Adrenal gland (tissue), 12 donors: ENCODE results near the gene SCP2. TPM values are rescaled to one million over a fixed set of nuclear protein-coding genes. Genes with fewer than 3 reads are reported as not detected.

Experiments
- DNase-seq, 7 donors: peaks; one replicate each; pipeline ENCODE4 v3.0.0-alpha.2; 2019 to 2020
- H3K27ac ChIP-seq, 5 donors: fragments of 200-600 bp; sonication (generic) in 4 of 5; 1 replicate in 3 of 5; 2 replicates in 2 of 5; pipeline versions ENCODE4 v1.5.1 to v1.8.0; 2016 to 2020; ENCODE audit warnings: mild to moderate bottlenecking in 1 of 5
- H3K27me3 ChIP-seq: fragments of 200-600 bp; 2 replicates; pipeline ENCODE4 v1.8.0; 2021
- H3K36me3 ChIP-seq, 2 donors: fragments of 200-600 bp; replicated peaks in 1 of 2; 1 replicate in 1 of 2; 2 replicates in 1 of 2; pipeline versions ENCODE4 v1.5.1 to v1.8.0; 2018 to 2022
- H3K4me1 ChIP-seq, 2 donors: fragments of 200-600 bp; replicated peaks in 1 of 2; 1 replicate in 1 of 2; 2 replicates in 1 of 2; pipeline versions ENCODE4 v1.5.1 to v1.8.0; 2018 to 2021
- H3K4me3 ChIP-seq, 4 donors: fragments of 200-600 bp; sonication (generic) in 3 of 4; one replicate each; pipeline ENCODE4 v1.5.1; 2016 to 2018
- H3K9me3 ChIP-seq, 3 donors: fragments of 200-600 bp; sonication (generic) in 1 of 3; replicated peaks in 1 of 3; 1 replicate in 2 of 3; 2 replicates in 1 of 3; pipeline versions ENCODE4 v1.5.1 to v1.8.0; 2016 to 2021
- POLR2A ChIP-seq, 2 donors: fragments of 450-650 bp; IDR thresholded peaks; one replicate each; pipeline ENCODE4 v1.6.1; 2017; ENCODE audit warnings: antibody characterized with exemption in 2 of 2, mild to moderate bottlenecking in 2 of 2, moderate library complexity in 1 of 2
- WGBS, 4 donors: extraction: QIAGEN DNeasy Blood & Tissue Kit in 2 of 4; methylation state at CpG; one replicate each; pipeline versions ENCODE4 v1.1.5 to v1.1.7; 2013 to 2017; 5-methylcytosine and 5-hydroxymethylcytosine counted together
- intact Hi-C, 2 donors: fragments of 100-400 bp; cut with DNase I; formaldehyde crosslinking; loops; one replicate each; pipeline versions ENCODE4 v1.14.1 to v1.15.0; 2022 to 2023
- polyA plus RNA-seq, 3 donors: library from polyadenylated mRNA; stranded (reverse); fragments of 200-250 nt in 2 of 3; fragments of 350-450 nt in 1 of 3; fragmentation: Illumina TruSeq in 1 of 3; extraction: RNeasy Lipid Tissue Mini Kit (QIAGEN cat#74804) in 1 of 3; gene quantifications; one replicate each; pipeline ENCODE4 v1.2.3, GENCODE V29; 2013 to 2014
- total RNA-seq, 9 donors: library from RNA; depleted of rRNA in 4 of 9; stranded (reverse); fragments of >200 nt in 4 of 9; fragments of 120-200 nt in 1 of 9; fragmentation: NEBNext Ultra II Directional in 1 of 9; extraction: Animal tissue kit (Norgen Biotek cat#: 25700) in 1 of 9; gene quantifications; one replicate each; pipeline versions ENCODE4 v1.1.0 to v1.2.4, GENCODE V29; 2013 to 2023
- TF ChIP-seq, protein P1 (sequence below), 6 experiments: fragments of 450-650 bp in 4 of 6; fragments of 200-600 bp in 2 of 6; sonication (generic) in 1 of 6; IDR thresholded peaks; 1 replicate in 5 of 6; 2 replicates in 1 of 6; pipeline versions ENCODE4 v1.5.1 to v1.8.0; 2016 to 2021; ENCODE audit warnings: antibody characterized with exemption in 6 of 6, mild to moderate bottlenecking in 2 of 6, moderate library complexity in 1 of 6
- donor health status: healthy with polysubstance abuse.
- donor health status: Bipolar disorder and iron deficiency.
- donor health status: DM: yes; HTN: yes; CAD: no.
- donor health status: DM: no; HTN: no; CAD: no.
- donor health status: DM: no; HTN: no; CAD: no.
- donor health status: DM: yes; HTN: yes; CAD: no.

Gene SCP2
- total and polyA plus RNA-seq, 12 donors, result 114 to 256 (median 144) TPM

DNA sequence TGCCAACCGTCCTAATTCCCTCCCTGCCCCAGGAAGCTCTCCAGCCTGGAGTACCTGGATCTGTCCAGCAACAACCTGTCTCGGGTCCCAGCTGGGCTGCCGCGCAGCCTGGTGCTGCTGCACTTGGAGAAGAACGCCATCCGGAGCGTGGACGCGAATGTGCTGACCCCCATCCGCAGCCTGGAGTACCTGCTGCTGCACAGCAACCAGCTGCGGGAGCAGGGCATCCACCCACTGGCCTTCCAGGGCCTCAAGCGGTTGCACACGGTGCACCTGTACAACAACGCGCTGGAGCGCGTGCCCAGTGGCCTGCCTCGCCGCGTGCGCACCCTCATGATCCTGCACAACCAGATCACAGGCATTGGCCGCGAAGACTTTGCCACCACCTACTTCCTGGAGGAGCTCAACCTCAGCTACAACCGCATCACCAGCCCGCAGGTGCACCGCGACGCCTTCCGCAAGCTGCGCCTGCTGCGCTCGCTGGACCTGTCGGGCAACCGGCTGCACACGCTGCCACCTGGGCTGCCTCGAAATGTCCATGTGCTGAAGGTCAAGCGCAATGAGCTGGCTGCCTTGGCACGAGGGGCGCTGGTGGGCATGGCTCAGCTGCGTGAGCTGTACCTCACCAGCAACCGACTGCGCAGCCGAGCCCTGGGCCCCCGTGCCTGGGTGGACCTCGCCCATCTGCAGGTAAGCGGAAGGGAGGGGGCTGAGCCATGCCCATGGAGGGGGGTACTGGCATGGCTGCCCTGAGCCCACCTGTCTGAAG, 151.4 kb downstream of the SCP2 start:
- WGBS, 4 donors, result 89 to 96% (median 95%) methylated on average over 22 to 46 of the region's 46 CpGs
- Histone ChIP-seq H3K27ac (no peak overlapping the region), H3K27me3 (no peaks in the 10 kb centered on the region), H3K9me3 (no peaks in the 10 kb centered on the region), H3K4me1 (no peaks in the 10 kb centered on the region), H3K36me3 (no peaks in the 10 kb centered on the region), H3K4me3 (no peak overlapping the region)
- no peak for DNase-seq
- TF ChIP-seq, protein P1, sequence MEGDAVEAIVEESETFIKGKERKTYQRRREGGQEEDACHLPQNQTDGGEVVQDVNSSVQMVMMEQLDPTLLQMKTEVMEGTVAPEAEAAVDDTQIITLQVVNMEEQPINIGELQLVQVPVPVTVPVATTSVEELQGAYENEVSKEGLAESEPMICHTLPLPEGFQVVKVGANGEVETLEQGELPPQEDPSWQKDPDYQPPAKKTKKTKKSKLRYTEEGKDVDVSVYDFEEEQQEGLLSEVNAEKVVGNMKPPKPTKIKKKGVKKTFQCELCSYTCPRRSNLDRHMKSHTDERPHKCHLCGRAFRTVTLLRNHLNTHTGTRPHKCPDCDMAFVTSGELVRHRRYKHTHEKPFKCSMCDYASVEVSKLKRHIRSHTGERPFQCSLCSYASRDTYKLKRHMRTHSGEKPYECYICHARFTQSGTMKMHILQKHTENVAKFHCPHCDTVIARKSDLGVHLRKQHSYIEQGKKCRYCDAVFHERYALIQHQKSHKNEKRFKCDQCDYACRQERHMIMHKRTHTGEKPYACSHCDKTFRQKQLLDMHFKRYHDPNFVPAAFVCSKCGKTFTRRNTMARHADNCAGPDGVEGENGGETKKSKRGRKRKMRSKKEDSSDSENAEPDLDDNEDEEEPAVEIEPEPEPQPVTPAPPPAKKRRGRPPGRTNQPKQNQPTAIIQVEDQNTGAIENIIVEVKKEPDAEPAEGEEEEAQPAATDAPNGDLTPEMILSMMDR (IDR thresholded peaks at IDR 0.05), result no peak
- no peak for TF ChIP-seq POLR2A (IDR thresholded peaks at IDR 0.05)
- intact Hi-C loops, result no loop called here

DNA sequence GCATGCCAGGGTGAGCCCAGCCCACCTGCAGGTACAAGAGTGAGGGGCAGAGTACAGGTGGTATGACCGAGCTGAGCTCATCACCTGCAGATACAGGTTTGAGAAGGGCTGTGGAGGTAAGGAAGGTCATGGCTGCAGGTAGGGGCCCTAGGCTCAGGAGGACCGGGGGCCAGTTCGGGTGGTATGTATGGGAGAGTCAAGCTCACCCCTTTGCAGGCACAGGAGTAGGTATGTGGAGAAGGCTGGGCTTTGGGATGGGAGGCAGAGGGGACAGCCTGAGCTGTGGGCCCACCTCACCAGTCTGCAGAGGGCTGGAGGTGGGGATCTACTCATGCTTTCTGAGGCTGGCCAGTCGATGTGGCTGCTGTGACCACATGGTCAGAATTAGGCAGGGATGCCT, 152.2 kb downstream of the SCP2 start:
- 84 to 94% (median 89%) methylated on average over 4 of the region's 4 CpGs for WGBS, 4 donors

DNA sequence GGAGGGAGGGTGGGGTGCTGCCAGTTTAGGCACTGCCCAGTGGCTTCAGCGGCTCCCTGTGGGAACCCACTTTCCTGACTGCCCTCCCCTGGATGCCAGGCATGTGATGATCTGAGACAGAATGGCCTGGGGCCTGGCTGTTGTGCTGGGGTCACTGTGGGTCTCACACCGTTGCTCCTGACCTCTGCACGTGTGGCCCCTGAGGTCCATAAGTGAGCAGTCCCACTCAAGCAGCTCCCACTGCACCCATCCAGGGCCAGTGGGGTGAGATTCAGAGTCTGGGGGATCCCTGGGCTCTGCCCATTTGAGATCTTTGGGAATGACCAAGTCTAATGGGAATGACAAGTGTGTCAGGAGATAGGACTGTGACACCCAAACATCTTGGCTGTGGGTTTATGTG, 153.0 kb downstream of the SCP2 start:
- Histone ChIP-seq H3K9me3 (no peaks in the 10 kb centered on the region), H3K27me3 (no peaks in the 10 kb centered on the region), H3K36me3 (no peaks in the 10 kb centered on the region), H3K4me1 (no peaks in the 10 kb centered on the region), H3K4me3 (no peak overlapping the region), H3K27ac (no peak overlapping the region)
- intact Hi-C loops, result no loop called here
- TF ChIP-seq, protein P1 (IDR thresholded peaks at IDR 0.05), result no peak
- no peak for TF ChIP-seq POLR2A (IDR thresholded peaks at IDR 0.05)
- WGBS, 4 donors, result 49 to 67% (median 57%) methylated on average over 3 of the region's 3 CpGs
- DNase-seq, result no peak

More for the DNA sequence above, 152.2 kb downstream of the SCP2 start:
- no peak overlapping the region for H3K4me3 ChIP-seq
- DNase-seq, result no peak
- TF ChIP-seq, protein P1 (IDR thresholded peaks at IDR 0.05), result no peak
- TF ChIP-seq POLR2A (IDR thresholded peaks at IDR 0.05), result no peak
- intact Hi-C loops, result no loop called here
- H3K36me3 ChIP-seq, result no peaks in the 10 kb centered on the region
- no peaks in the 10 kb centered on the region for H3K9me3 ChIP-seq
- H3K4me1 ChIP-seq, result no peaks in the 10 kb centered on the region
- H3K27ac ChIP-seq, result no peak overlapping the region
- H3K27me3 ChIP-seq, result no peaks in the 10 kb centered on the region

DNA sequence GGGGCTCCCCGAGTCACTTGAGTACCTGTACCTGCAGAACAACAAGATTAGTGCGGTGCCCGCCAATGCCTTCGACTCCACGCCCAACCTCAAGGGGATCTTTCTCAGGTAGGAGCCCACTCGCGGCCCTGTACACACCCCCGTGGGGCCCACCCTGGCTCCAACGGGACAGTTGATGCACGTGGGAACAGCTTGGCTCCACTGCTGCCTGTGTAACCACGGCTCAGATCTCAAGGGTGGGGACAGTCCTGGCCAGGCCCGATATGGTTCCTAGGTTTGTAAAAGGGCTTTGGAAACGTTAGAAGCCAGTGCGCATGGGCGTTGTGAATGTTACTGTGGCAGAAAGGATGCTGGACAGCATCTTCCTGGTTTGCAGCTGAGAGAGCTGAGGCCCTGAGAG, 153.7 kb downstream of the SCP2 start:
- no peak for DNase-seq
- Histone ChIP-seq H3K4me1 (no peaks in the 10 kb centered on the region), H3K4me3 (no peak overlapping the region), H3K9me3 (no peaks in the 10 kb centered on the region), H3K27me3 (no peaks in the 10 kb centered on the region), H3K36me3 (no peaks in the 10 kb centered on the region), H3K27ac (no peak overlapping the region)
- TF ChIP-seq, protein P1 (IDR thresholded peaks at IDR 0.05), result no peak
- no peak for TF ChIP-seq POLR2A (IDR thresholded peaks at IDR 0.05)
- WGBS, 4 donors, result 77 to 93% (median 87%) methylated on average over 4 to 15 of the region's 15 CpGs
- intact Hi-C loops, result no loop called here
